GM18520 (cell line): Measurements from ENCODE around the gene CFAP52.
"Not testable (repeated sequence)": the region's sequence is repeated elsewhere in the genome, so short reads cannot be mapped to it uniquely, and the experiment has no call there.

Experiments used
- ATAC-seq: cut with Tn5 transposase; IDR thresholded peaks from one replicate; pipeline ENCODE4 v1.9.1; 2021; ENCODE audit not compliant: unreplicated experiment

CFAP52 gene

GRCh38 chr17:9644910-9645751 lies 68.7 kb downstream of the CFAP52 start, which contains the start of gene USP43:
TSS of gene USP43 (plus strand) at chr17:9645517. CDS start at chr17:9645633, 116 bp downstream.
- no peak for ATAC-seq

DNA sequence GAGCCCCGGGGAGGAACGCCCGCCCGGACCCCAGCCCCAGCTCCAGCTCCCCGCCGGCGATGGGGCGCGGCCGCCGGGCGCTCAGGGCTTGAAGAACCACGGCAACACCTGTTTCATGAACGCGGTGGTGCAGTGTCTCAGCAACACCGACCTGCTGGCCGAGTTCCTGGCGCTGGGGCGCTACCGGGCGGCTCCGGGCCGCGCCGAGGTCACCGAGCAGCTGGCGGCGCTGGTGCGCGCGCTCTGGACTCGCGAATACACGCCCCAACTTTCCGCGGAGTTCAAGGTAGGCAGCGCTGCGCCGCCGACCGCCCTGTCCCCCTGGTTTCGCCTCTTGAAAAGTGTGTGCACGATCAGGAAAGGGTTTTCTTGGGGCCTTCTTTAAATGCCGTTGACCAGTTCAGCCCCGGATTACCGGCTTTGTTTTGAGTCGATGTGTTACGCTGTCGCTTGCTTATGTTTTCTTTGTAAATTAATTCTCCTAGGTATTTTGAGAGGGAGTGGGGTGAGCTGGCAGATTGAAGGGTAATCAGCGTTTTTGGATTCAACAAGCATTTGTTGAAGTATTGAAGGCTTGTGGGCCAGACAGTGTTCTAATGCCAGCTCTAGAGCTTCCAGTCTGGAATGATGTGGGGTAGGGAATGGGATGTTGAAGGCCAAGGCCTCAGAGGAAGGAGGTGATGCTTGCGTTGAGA lies 69.6 kb downstream of the CFAP52 start:
- no peak for ATAC-seq

GRCh38 chr17:9646546-9646885 lies 70.1 kb downstream of the CFAP52 start:
- ATAC-seq = no peak

GRCh38 chr17:9647014-9647413 lies 70.6 kb downstream of the CFAP52 start:
- no peak for ATAC-seq

DNA sequence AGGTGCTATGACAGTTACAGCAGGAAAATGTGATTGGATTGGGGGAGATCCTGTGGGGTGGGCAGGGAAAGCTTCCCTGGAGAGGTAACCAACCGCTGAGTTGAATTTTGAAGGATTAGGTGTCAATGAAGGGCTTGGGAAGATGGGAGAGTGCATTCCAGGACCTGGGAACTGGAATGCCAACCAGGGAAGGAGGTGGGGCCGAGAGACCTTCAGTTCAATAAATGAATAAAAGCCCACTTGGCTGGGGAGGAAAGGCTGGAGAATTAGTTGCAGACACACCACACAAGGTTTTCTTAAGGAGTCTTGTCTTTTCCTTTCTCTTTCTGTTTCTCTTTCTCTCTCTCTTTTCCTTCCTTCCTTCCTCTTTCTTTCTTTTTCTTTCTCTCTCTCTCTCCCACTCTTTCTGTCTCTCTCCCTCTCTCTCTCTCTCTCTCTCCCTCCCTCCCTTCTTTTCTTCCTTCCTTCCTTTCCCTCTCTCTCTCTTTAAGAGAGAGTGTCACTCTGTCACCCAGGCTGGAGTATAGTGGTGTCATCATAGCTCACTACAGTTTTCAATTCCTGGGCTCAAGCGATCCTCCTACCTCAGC lies 72.2 kb downstream of the CFAP52 start:
- no peak for ATAC-seq

- no peak for ATAC-seq
Measured at GRCh38 chr17:9658593-9659211, 82.3 kb downstream of the CFAP52 start.

GRCh38 chr17:9661027-9661426 lies 84.6 kb downstream of the CFAP52 start:
- no peak for ATAC-seq

- not testable (repeated sequence) for ATAC-seq
Measured at GRCh38 chr17:9663511-9663910, 87.1 kb downstream of the CFAP52 start.

- no peak for ATAC-seq
Measured at GRCh38 chr17:9666461-9667050, 90.1 kb downstream of the CFAP52 start.

GRCh38 chr17:9668517-9668916 lies 92.1 kb downstream of the CFAP52 start:
- no peak for ATAC-seq

GRCh38 chr17:9669551-9670008 lies 93.1 kb downstream of the CFAP52 start:
- ATAC-seq = no peak

- ATAC-seq = no peak
Measured at GRCh38 chr17:9670596-9670995, 94.2 kb downstream of the CFAP52 start.

DNA sequence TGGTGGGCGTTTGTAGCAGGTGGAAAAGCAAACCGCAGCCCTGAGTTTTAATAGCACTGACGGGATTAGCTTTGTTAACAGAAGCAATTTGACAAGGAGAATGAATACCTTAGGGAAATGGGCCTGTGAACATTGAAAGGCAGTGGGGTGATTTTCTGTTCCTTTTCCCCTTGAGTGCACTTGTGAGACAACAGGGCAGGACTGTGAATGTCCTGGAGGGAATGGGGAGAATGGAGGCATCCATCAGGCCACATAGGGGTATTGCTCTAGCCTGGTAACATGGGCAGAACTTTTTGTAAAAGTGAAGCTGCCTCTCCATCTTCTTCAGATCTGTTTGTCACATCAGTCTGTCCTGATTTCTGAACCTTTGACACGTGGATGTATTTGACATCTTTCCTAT lies 95.1 kb downstream of the CFAP52 start:
- ATAC-seq = no peak

DNA sequence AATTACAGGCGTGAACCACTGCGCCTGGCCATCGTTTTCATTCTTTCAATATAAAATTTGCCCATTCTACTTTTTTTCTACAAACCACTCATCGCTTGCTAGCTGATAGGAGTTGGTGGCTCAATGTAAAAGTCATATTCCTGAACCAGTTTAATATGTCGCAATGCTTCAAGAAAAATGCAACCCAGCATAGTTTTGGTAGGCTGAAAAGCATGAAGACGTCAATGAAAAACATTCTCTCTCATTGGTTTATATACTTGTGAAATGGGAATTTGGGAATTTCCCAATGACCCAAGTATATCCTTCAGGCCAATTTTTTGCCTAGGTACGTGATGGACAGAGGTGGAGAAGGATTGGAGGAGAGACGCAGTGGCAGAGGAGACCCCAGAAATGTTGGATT lies 95.8 kb downstream of the CFAP52 start:
- ATAC-seq = no peak

- ATAC-seq = no peak
Measured at GRCh38 chr17:9672691-9673090, 96.2 kb downstream of the CFAP52 start.

DNA sequence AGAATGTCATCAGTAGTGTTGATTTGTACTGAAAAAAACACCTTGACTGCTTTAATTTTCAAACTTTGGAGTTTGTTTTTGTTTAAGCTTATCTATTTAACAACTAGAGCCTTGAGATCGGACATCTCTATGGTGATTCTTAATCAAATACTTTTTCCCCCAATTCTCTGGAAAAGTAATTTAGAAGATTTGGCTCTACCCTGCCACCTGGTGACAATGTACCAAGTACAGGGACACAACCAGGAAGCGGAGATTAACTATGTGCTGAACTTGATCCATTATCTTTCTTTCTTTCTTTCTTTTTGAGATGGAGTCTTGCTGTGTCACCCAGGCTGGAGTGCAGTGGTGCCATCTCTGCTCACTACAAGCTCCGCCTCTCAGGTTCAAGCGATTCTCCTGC lies 99.6 kb downstream of the CFAP52 start:
- no peak for ATAC-seq

GRCh38 chr17:9676820-9677310 lies 100.4 kb downstream of the CFAP52 start:
- no peak for ATAC-seq

DNA sequence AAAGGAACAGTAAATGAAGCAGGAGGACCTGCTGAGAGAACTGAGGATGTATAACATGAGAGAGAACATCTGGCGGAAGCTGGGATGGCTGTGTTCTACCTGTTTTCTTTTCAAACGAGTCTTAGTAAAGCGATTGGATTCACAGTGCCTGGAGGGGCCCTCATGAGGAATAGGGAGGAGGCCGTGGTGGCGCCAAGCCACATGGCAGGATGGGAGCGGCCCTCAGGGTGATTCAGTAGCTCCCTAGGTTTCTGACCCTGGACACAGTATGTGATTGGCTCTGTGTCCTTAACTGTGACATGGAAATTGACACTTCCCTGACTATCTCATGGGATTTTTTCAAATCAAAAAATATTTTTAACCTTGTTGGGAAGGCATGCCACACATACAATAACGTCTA lies 101.0 kb downstream of the CFAP52 start:
- no peak for ATAC-seq

- no peak for ATAC-seq
Measured at GRCh38 chr17:9677896-9678295, 101.5 kb downstream of the CFAP52 start.

DNA sequence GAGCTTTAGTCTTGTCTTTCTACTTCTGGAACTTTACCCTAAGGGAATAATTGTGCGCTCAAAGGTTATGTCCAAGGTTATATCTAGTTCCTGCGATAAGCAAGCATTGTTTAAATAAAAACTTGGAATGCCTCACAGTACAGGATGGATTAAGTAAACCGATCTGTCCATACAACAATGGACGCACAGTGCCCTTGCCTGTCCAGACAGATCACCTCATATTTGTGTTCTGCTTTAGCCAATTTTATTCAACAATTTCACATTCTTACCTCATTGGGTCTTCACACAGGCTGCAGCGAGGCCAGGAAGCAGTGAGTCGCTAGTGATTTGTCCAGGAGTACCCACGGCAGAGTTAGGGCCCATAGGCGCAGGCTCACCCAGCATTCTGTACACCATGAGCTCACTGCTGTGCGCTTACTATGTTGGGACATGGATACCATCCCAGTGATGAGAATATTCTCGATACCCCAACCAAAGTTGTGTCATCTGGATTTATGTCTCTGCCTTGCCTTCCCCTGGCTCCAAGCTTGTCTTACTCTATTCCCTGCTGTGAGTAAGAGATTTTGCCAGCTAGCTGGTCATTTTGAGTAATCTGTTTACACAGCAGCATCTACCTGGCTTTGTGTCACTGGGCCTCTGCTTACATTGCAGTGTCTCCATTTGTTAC lies 108.6 kb downstream of the CFAP52 start:
- ATAC-seq = no peak
